Rectal smooth muscle tissue (tissue), 1 donor: ENCODE data around the gene GDF11.

ENCODE experiments used
- H3K27ac ChIP-seq: one replicate; pipeline ENCODE4 v1.7.0; 2013; ENCODE audit warnings: low read depth, low read length, inconsistent platforms
- H3K27me3 ChIP-seq: one replicate; pipeline ENCODE4 v1.7.0; 2013; ENCODE audit warnings: low read length; ENCODE audit not compliant: control insufficient read depth, insufficient read depth
- H3K36me3 ChIP-seq: one replicate; pipeline ENCODE4 v1.7.0; 2013; ENCODE audit warnings: low read length; ENCODE audit not compliant: control insufficient read depth, insufficient read depth
- H3K4me1 ChIP-seq: one replicate; pipeline ENCODE4 v1.7.0; 2013; ENCODE audit warnings: low read length; ENCODE audit not compliant: control insufficient read depth, insufficient read depth
- H3K4me3 ChIP-seq: one replicate; pipeline ENCODE4 v1.7.0; 2013; ENCODE audit warnings: low read length
- H3K9ac ChIP-seq: one replicate; pipeline ENCODE4 v1.7.0; 2013; ENCODE audit warnings: low read length

The GDF11 gene

GRCh38 chr12:55700255-55701018 is 42.5 kb upstream of the GDF11 start:
- H3K36me3 ChIP-seq = peaks cover 3% of the 10 kb centered on the region
- H3K4me3 ChIP-seq = no peak overlapping the region
- H3K27me3 ChIP-seq = no peaks in the 10 kb centered on the region
- H3K9ac ChIP-seq = no peak overlapping the region
- peaks cover 23% of the 10 kb centered on the region for H3K4me1 ChIP-seq
- H3K27ac ChIP-seq = no peak overlapping the region

GRCh38 chr12:55702861-55703260 is 40.1 kb upstream of the GDF11 start:
- Histone ChIP-seq H3K4me1 (peaks cover 23% of the 10 kb centered on the region), H3K27ac (peak overlapping the region; percentile 89), H3K4me3 (no peak overlapping the region), H3K9ac (no peak overlapping the region), H3K36me3 (no peaks in the 10 kb centered on the region), H3K27me3 (no peaks in the 10 kb centered on the region)

DNA sequence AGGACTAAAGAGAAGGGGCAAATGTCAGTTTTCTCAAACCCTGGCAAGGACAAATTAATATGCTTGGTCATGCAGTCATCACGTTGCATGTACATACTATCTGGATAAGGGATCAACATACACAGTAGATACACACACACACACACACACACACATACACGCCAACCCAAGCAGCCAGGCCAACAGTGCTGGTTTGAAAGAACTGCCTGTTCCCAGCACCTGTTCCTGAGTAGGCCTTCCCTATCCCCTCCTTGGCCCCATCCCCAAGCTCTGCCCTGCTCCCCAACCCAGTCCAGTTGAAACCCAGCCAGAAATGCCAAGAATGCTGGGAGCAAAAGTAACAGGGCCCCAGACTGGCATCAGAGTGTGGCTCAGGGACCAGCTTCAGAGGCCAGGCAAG is 39.6 kb upstream of the GDF11 start:
- Histone ChIP-seq H3K27me3 (no peaks in the 10 kb centered on the region), H3K27ac (peak overlapping the region; percentile 89), H3K9ac (no peak overlapping the region)

GRCh38 chr12:55703901-55704761 is 38.8 kb upstream of the GDF11 start:
- no peaks in the 10 kb centered on the region for H3K36me3 ChIP-seq
- peak overlapping the region; percentile 59 for H3K4me3 ChIP-seq
- H3K27ac ChIP-seq = peak overlapping the region; percentile 89
- no peaks in the 10 kb centered on the region for H3K27me3 ChIP-seq
- H3K9ac ChIP-seq = no peak overlapping the region
- peaks cover 30% of the 10 kb centered on the region for H3K4me1 ChIP-seq

More for the DNA sequence above, 39.6 kb upstream of the GDF11 start:
- Histone ChIP-seq H3K4me3 (peak overlapping the region; percentile 29), H3K36me3 (no peaks in the 10 kb centered on the region), H3K4me1 (peaks cover 23% of the 10 kb centered on the region)

GRCh38 chr12:55704824-55705718 is 37.9 kb upstream of the GDF11 start:
- peaks cover 30% of the 10 kb centered on the region for H3K4me1 ChIP-seq
- peak overlapping the region; percentile 59 for H3K4me3 ChIP-seq

GRCh38 chr12:55705782-55706402 is 37.0 kb upstream of the GDF11 start:
- H3K27ac ChIP-seq = peak overlapping the region; percentile 89
- H3K27me3 ChIP-seq = no peaks in the 10 kb centered on the region
- no peak overlapping the region for H3K9ac ChIP-seq
- peaks cover 29% of the 10 kb centered on the region for H3K4me1 ChIP-seq
- H3K4me3 ChIP-seq = peak overlapping the region; percentile 59
- no peaks in the 10 kb centered on the region for H3K36me3 ChIP-seq

More at GRCh38 chr12:55704824-55705718, 37.9 kb upstream of the GDF11 start:
- H3K27ac ChIP-seq = peak overlapping the region; percentile 89
- no peaks in the 10 kb centered on the region for H3K27me3 ChIP-seq
- no peak overlapping the region for H3K9ac ChIP-seq
- no peaks in the 10 kb centered on the region for H3K36me3 ChIP-seq

DNA sequence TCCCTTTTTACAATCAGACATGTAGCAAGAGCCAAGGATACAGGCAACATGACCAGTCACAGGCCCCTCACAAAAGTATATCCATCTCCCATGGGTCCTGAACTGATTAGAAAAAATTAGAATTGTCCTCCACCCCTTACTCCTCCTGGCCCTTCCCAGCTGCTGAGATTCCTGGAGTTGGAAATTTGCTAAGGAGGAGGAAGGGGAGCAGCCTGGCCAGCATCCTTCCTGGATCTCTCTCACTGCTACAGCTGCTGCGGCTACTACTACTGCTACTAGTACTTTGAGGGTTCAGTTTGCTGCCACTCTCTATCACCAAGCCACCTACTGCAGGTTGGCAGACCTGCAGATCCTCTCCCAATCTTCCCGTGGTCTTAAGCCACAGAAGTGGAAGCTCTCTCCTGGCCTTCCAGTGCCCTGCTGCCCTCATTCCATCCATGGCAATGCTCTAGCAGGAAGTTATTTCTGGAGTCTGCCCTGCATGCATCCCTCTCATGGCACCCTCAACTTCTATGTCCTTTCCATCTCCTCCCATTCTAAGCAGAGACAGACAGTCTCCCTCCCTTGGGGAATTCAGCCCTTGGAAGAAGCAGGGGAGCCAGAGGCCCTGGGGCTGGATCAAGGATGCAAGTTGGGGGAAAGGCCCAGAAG is 36.2 kb upstream of the GDF11 start:
- H3K4me1 ChIP-seq = peaks cover 26% of the 10 kb centered on the region
- H3K27me3 ChIP-seq = no peaks in the 10 kb centered on the region
- no peaks in the 10 kb centered on the region for H3K36me3 ChIP-seq
- peak overlapping the region; percentile 89 for H3K27ac ChIP-seq
- H3K4me3 ChIP-seq = peak overlapping the region; percentile 59
- H3K9ac ChIP-seq = peak overlapping the region; percentile 1

GRCh38 chr12:55707219-55707671 is 35.7 kb upstream of the GDF11 start:
- Histone ChIP-seq H3K4me3 (peak overlapping the region; percentile 59), H3K4me1 (peaks cover 31% of the 10 kb centered on the region), H3K9ac (peak overlapping the region; percentile 1), H3K36me3 (no peaks in the 10 kb centered on the region), H3K27ac (peak overlapping the region; percentile 89), H3K27me3 (no peaks in the 10 kb centered on the region)

DNA sequence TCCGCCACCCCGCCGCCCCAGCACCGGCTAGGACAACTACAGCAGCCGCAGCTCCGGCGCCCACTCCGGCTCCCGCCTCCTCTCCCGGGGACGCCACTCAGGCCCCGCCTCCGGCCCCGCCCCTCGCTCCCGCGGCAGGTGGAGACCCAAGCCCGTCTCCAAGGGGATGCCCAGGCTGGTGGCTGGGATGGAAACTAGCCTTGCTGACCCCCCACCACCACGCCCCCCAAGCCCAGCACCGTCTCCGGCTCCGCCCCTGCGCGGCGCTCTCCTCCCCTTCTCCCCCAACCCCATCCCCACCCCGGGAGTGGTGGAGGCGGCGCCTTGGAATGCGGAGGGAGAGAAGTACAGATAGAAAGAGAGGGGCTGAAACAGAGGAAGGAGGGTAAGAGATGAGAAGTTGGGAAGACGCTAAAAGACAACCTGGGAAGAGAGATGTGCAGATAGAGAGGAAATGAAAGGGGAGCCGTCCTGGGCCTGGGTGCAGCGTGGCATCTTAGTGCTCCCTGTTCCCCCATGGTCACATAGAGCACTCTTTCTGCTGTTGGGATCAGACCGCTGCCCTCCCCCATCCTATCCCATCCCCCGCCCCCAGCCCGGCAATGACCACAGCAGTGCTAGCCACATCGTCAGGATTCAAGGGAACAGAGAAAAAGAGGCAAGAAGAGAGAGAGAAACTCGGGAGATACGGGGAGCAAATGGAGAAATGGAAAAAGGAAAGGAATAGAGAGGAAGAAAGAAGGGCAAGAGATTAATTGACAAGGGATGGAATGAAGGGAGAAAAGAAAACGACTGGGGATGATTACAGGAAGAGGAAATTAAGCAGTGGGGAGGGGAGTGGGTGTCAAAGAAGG is 34.9 kb upstream of the GDF11 start, which contains the start of gene ITGA7:
Gene ITGA7, minus strand, starts transcription at position 64 of the 854 bp plus-strand sequence. CDS start 222 bp downstream, outside the sequence.
- peaks cover 35% of the 10 kb centered on the region for H3K4me1 ChIP-seq
- peak within 1 kb of the TSS; percentile 1 for H3K9ac ChIP-seq
- H3K4me3 ChIP-seq = peak within 1 kb of the TSS; percentile 59
- H3K36me3 ChIP-seq = no peaks in the 10 kb centered on the region
- peak within 1 kb of the TSS; percentile 89 for H3K27ac ChIP-seq
- no peaks in the 10 kb centered on the region for H3K27me3 ChIP-seq

- Histone ChIP-seq H3K9ac (no peak overlapping the region), H3K4me1 (peaks cover 32% of the 10 kb centered on the region), H3K27me3 (no peaks in the 10 kb centered on the region), H3K27ac (peak overlapping the region; percentile 86), H3K4me3 (peak overlapping the region; percentile 59), H3K36me3 (no peaks in the 10 kb centered on the region)
These were observed 34.2 kb upstream of the GDF11 start for GRCh38 chr12:55708695-55709233.
